ENCODE measurements around the gene ZIC5. TPM values are rescaled to one million over a fixed set of nuclear protein-coding genes. Genes with fewer than 3 reads are reported as not detected.

Gene ZIC5
- total RNA-seq, 4 donors from 2014 or later = not detected

DNA sequence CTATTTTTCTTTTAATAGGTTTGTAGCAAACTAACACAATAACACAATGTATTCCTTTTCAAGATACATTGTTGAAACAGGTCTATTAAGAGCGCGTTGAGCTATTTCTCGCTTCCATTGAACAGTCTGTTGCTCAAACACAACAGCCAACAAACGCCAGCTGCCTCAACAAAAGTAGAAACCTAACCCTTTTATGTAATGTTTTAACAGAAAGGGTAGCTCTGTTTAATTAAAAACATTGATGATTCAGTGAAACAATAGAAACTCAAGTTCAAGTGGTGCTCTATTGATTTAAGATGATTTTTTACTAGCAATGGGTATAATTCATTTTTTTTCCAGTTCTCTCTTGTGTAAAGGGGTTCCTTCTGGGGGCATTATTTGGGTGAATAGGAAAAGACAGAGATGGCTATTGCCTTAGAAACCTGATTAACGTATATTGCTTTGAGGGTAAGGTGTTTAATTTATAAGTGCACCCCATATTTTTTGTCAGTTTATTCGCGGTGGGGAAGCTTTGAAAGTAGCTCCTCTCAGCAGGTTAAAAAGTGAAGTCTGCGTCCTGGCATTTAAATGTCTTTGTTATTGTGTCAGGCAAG lies 24.9 kb upstream of the ZIC5 start:
- H3K27me3 ChIP-seq = peaks cover 43 to 68% of the 10 kb centered on the region in 2 donors
- intact Hi-C loops (cut with DNase I; ENCODE audit: low total_unique reads) = no loop called here
- H3K27ac ChIP-seq = no peak overlapping the region
- no peak for TF ChIP-seq POLR2A (IDR thresholded peaks at IDR 0.05)
- TF ChIP-seq, protein P1, sequence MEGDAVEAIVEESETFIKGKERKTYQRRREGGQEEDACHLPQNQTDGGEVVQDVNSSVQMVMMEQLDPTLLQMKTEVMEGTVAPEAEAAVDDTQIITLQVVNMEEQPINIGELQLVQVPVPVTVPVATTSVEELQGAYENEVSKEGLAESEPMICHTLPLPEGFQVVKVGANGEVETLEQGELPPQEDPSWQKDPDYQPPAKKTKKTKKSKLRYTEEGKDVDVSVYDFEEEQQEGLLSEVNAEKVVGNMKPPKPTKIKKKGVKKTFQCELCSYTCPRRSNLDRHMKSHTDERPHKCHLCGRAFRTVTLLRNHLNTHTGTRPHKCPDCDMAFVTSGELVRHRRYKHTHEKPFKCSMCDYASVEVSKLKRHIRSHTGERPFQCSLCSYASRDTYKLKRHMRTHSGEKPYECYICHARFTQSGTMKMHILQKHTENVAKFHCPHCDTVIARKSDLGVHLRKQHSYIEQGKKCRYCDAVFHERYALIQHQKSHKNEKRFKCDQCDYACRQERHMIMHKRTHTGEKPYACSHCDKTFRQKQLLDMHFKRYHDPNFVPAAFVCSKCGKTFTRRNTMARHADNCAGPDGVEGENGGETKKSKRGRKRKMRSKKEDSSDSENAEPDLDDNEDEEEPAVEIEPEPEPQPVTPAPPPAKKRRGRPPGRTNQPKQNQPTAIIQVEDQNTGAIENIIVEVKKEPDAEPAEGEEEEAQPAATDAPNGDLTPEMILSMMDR (IDR thresholded peaks at IDR 0.05) = no peak
- H3K36me3 ChIP-seq = no peaks in the 10 kb centered on the region
- H3K9me3 ChIP-seq = no peaks in the 10 kb centered on the region
- H3K4me3 ChIP-seq = no peak overlapping the region
- no peaks in the 10 kb centered on the region for H3K4me1 ChIP-seq
- no peak for DNase-seq

DNA sequence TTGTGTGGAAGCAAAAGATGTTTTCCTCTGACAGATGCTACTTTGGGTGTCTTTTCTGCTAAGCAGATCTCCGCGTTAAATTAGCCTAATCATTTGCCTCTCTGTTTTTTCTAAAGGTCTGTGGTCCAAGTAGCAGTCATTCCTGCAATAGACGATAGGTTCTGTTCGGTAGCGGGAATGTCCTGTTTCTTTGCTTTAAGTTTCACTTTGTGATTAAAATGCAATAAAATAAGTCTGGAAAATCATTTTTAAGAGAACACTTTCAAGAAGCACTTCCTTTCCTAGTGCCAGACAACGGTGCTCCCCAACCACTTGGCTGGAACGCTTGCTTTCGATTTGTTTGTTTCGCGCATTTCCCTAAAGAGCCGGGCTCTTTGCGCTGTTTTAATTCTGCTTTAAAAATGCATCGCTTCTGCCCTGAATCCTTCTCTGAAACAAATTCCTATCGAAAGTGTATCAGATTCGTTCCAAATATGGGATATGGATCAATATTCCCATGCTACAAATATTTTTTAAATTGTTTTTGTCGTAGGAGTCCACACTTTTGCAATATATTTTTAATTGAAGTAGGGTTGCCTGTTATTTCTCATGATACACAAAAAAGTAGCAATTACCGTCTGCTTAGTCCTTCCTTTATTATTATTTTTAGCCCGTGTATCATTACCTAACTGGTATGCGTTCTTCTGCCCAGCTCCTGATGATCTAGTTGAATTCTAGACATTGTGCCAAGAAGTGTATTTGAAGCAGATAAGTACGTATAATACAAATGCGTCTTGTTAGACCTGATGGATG lies 24.2 kb upstream of the ZIC5 start:
- no peak for DNase-seq
- H3K9me3 ChIP-seq = no peaks in the 10 kb centered on the region
- intact Hi-C loops (cut with DNase I; ENCODE audit: low total_unique reads) = no loop called here
- H3K4me1 ChIP-seq = no peaks in the 10 kb centered on the region
- H3K27ac ChIP-seq = no peak overlapping the region
- H3K27me3 ChIP-seq = peaks cover 44 to 75% of the 10 kb centered on the region in 2 donors
- no peak for TF ChIP-seq POLR2A (IDR thresholded peaks at IDR 0.05)
- TF ChIP-seq, protein P1 (IDR thresholded peaks at IDR 0.05) = no peak
- H3K4me3 ChIP-seq = no peak overlapping the region
- no peaks in the 10 kb centered on the region for H3K36me3 ChIP-seq

DNA sequence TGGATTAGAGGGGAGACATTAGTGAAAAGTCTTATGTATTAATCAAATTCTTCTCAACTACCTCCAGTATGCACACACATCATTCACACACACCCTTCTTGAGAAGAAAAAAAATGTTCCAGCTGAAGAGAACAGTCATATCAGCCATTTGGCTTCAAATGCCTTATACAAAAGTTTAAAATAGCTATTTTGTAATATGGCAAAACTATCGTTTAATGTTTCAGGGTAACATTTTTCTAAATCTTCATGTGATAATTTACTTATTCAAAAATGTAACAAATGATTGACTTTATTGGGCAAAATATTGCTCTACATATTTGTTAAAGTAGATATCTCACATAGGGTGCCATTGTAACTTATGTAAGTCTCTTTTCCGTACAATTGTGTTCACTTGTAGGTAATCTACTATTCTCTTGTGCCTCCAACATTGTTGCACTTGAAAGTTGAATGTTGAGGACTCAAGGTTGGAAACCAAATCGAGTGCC lies 23.6 kb upstream of the ZIC5 start:
- no peak overlapping the region for H3K27ac ChIP-seq
- H3K9me3 ChIP-seq = no peaks in the 10 kb centered on the region
- H3K36me3 ChIP-seq = no peaks in the 10 kb centered on the region
- no peaks in the 10 kb centered on the region for H3K4me1 ChIP-seq
- TF ChIP-seq, protein P1 (IDR thresholded peaks at IDR 0.05) = no peak
- TF ChIP-seq POLR2A (IDR thresholded peaks at IDR 0.05) = no peak
- H3K4me3 ChIP-seq = no peak overlapping the region
- H3K27me3 ChIP-seq = peaks cover 44 to 80% of the 10 kb centered on the region in 2 donors
- DNase-seq = no peak
- intact Hi-C loops (cut with DNase I; ENCODE audit: low total_unique reads) = no loop called here

DNA sequence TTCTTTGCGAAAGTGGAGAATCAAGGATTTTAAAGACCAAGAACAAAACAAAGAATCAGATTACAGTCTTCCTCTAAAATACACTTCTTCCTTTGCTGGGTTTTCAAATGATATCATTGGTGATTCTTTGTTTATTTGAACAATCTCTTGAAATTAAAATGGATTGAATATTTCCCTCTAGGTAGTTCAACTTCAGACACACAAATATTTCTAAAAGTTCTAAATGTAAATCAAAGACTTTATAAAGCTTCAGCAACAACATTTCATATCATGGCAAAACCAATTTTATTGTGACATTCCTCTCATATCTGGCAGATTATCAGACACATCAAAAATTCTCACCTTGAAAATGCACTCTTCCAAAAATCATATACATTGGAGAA lies 23.1 kb upstream of the ZIC5 start:
- no peaks in the 10 kb centered on the region for H3K36me3 ChIP-seq
- H3K4me1 ChIP-seq = no peaks in the 10 kb centered on the region
- H3K9me3 ChIP-seq = no peaks in the 10 kb centered on the region
- intact Hi-C loops (cut with DNase I; ENCODE audit: low total_unique reads) = no loop called here
- no peak overlapping the region for H3K27ac ChIP-seq
- no peak overlapping the region for H3K4me3 ChIP-seq
- TF ChIP-seq, protein P1 (IDR thresholded peaks at IDR 0.05) = no peak
- no peak for TF ChIP-seq POLR2A (IDR thresholded peaks at IDR 0.05)
- peaks cover 44 to 83% of the 10 kb centered on the region in 2 donors for H3K27me3 ChIP-seq
- no peak for DNase-seq

All from uterus (tissue), 4 donors.